ENCODE measurements around the gene SHMT1.

GRCh38 chr17:18280766-18281371 lies 82.5 kb downstream of the SHMT1 start:
- TF ChIP-seq POLR2A (IDR thresholded peaks at IDR 0.05) = no peak
- TF ChIP-seq CTCF (IDR thresholded peaks at IDR 0.05) = no peak
- no peak for TF ChIP-seq EP300 (IDR thresholded peaks at IDR 0.05)

All from gastroesophageal sphincter (tissue), 3 donors.